A673 (cell line): ENCODE data around the gene STAB2.

Experiments used
- CTCF ChIP-seq: fragments of 300-800, 200-600 bp; sonication (generic); conservative IDR thresholded peaks from 2 replicates; pipeline ENCODE4 v1.5.1; 2017; ENCODE audit warnings: low read depth, mild to moderate bottlenecking, antibody characterized with exemption, low read length, moderate library complexity, mixed read lengths
- EZH2 ChIP-seq: fragments of 200-600 bp; sonication (generic); IDR thresholded peaks from 2 replicates; pipeline ENCODE4 v1.6.1; 2017; ENCODE audit warnings: borderline replicate concordance, low read depth, mild to moderate bottlenecking, mixed read lengths, antibody characterized with exemption, low read length; ENCODE audit not compliant: poor library complexity, severe bottlenecking

DNA sequence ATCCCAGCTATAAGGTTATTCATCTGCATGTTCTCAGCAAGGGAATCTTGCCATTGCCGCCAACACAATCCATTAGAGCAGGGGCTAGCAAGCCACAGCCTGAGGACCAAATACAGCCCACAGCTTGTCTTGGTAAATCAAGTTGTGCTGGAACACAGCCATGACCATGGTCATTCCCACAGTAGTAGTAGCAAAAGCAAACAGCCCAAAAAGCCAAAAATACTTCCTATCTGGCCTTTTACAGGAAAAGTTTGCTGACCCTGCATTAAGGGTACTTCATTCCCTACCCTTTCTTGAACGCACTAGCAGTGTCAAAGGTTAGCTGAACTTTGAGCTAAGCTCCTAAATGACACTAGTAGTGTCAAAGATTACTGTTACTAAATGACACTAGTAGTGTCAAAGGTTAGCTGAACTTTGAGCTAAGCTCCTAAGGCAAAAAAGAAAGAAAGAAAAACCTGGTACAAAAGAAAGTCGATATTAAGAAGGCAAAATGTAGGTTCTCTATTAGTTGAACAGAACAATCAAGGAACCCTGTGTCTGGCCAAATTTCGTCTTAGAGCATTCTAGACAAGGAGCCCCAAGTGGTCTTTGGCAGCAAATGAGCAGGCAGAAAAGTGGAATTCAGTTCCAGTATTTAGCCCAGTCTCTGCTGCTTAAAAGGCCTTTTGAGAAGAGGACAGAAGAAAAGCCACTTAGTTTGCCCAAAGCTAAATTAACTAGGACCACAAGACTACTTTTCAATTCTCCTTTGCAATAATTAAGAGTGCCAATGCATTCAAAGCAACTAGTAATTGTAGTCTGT is 186.2 kb downstream of the STAB2 start:
- TF ChIP-seq CTCF = no peak
- no peak for TF ChIP-seq EZH2
